CD14-positive monocyte (primary cell): ENCODE measurements around the gene DEK. TPM values are rescaled to one million over a fixed set of nuclear protein-coding genes. Genes with fewer than 3 reads are reported as not detected.
"Not testable (repeated sequence)": the region's sequence is repeated elsewhere in the genome, so short reads cannot be mapped to it uniquely, and the experiment has no call there.

Experiments
- DNase-seq, 3 donors: peaks; one replicate each; pipeline ENCODE4 v3.0.0-alpha.2; 2011 to 2022
- H2AFZ ChIP-seq: 2 replicates; pipeline ENCODE4 v1.6.0; 2012; ENCODE audit warnings: mild to moderate bottlenecking, low read depth, low read length, inconsistent platforms; ENCODE audit not compliant: insufficient read depth, poor library complexity, severe bottlenecking
- H3K27ac ChIP-seq, 2 donors: 1 replicate in 1 of 2; 2 replicates in 1 of 2; pipeline ENCODE4 v1.5.1; 2012 to 2013; ENCODE audit warnings: low read length in 2 of 2, control low read depth in 1 of 2, inconsistent platforms in 1 of 2, low read depth in 1 of 2, mild to moderate bottlenecking in 1 of 2
- H3K27me3 ChIP-seq, 2 donors: one replicate each; pipeline versions ENCODE4 v1.6.0 to v1.6.1; 2011 to 2013; ENCODE audit warnings: low read length in 2 of 2; ENCODE audit not compliant: control insufficient read depth in 2 of 2, insufficient read depth in 2 of 2
- H3K36me3 ChIP-seq, 2 donors: replicated peaks in 1 of 2; 1 replicate in 1 of 2; 2 replicates in 1 of 2; pipeline versions ENCODE4 v1.5.1 to v1.6.1; 2012 to 2013; ENCODE audit warnings: low read length in 2 of 2, control low read depth in 1 of 2, inconsistent platforms in 1 of 2, mild to moderate bottlenecking in 1 of 2; ENCODE audit not compliant: insufficient read depth in 2 of 2, control insufficient read depth in 1 of 2
- H3K4me1 ChIP-seq, 2 donors: 1 replicate in 1 of 2; 2 replicates in 1 of 2; pipeline versions ENCODE4 v1.5.1 to v1.6.1; 2012 to 2013; ENCODE audit warnings: low read length in 2 of 2, control low read depth in 1 of 2, inconsistent platforms in 1 of 2, mild to moderate bottlenecking in 1 of 2, moderate library complexity in 1 of 2; ENCODE audit not compliant: insufficient read depth in 2 of 2, control insufficient read depth in 1 of 2
- H3K4me2 ChIP-seq: replicated peaks from 2 replicates; pipeline ENCODE3; 2012; ENCODE audit warnings: low read length, moderate library complexity, mild to moderate bottlenecking; ENCODE audit not compliant: poor library complexity, severe bottlenecking; ENCODE audit errors: extremely low read depth
- H3K4me3 ChIP-seq, 3 experiments: fragments of 200-600 bp in 1 of 3; sonication (generic) in 1 of 3; replicated peaks in 1 of 3; 1 replicate in 2 of 3; 2 replicates in 1 of 3; pipeline ENCODE4 v1.5.1; 2011 to 2013; ENCODE audit warnings: low read length in 3 of 3, mild to moderate bottlenecking in 3 of 3, control low read depth in 2 of 3, low read depth in 2 of 3, inconsistent platforms in 1 of 3, moderate library complexity in 1 of 3
- H3K79me2 ChIP-seq: 2 replicates; pipeline ENCODE4 v1.6.0; 2012; ENCODE audit warnings: mild to moderate bottlenecking, control low read depth, inconsistent platforms, low read length, moderate library complexity; ENCODE audit not compliant: insufficient read depth
- H3K9ac ChIP-seq: 2 replicates; pipeline ENCODE4 v1.6.0; 2017; ENCODE audit warnings: low read length, mild to moderate bottlenecking; ENCODE audit not compliant: insufficient read depth, poor library complexity, severe bottlenecking
- H3K9me3 ChIP-seq, 2 donors: replicated peaks in 1 of 2; 1 replicate in 1 of 2; 2 replicates in 1 of 2; pipeline versions ENCODE4 v1.5.1 to v1.6.1; 2012 to 2013; ENCODE audit warnings: low read length in 2 of 2, control low read depth in 1 of 2; ENCODE audit not compliant: control insufficient read depth in 1 of 2, insufficient read depth in 1 of 2
- H4K20me1 ChIP-seq: 2 replicates; pipeline ENCODE4 v1.6.0; 2012; ENCODE audit warnings: mild to moderate bottlenecking, low read length, control low read depth, moderate library complexity; ENCODE audit not compliant: insufficient read depth
- H3K27ac Mint-ChIP-seq, 7 donors: one replicate each; pipeline ENCODE4 v1.8.0; 2020; ENCODE audit warnings: mild to moderate bottlenecking in 7 of 7, mixed read lengths in 7 of 7, moderate library complexity in 6 of 7, inconsistent platforms in 2 of 7
- H3K27me3 Mint-ChIP-seq, 3 donors: one replicate each; pipeline ENCODE4 v1.8.0; 2021 to 2022; ENCODE audit warnings: low read depth in 3 of 3, mild to moderate bottlenecking in 3 of 3, mixed read lengths in 3 of 3, moderate library complexity in 3 of 3, inconsistent platforms in 1 of 3
- H3K36me3 Mint-ChIP-seq, 2 donors: one replicate each; pipeline ENCODE4 v1.8.0; 2020; ENCODE audit warnings: mixed read lengths in 2 of 2, inconsistent platforms in 1 of 2, mild to moderate bottlenecking in 1 of 2
- H3K4me1 Mint-ChIP-seq: one replicate; pipeline ENCODE4 v1.8.0; 2020; ENCODE audit warnings: mild to moderate bottlenecking, mixed read lengths
- H3K4me3 Mint-ChIP-seq, 2 donors: one replicate each; pipeline ENCODE4 v1.8.0; 2020; ENCODE audit warnings: mild to moderate bottlenecking in 2 of 2, mixed read lengths in 2 of 2, moderate library complexity in 1 of 2
- H3K9me3 Mint-ChIP-seq, 7 donors: one replicate each; pipeline ENCODE4 v1.8.0; 2020 to 2022; ENCODE audit warnings: mixed read lengths in 7 of 7, mild to moderate bottlenecking in 6 of 7, moderate library complexity in 6 of 7, inconsistent platforms in 2 of 7
- WGBS: methylation state at CpG from one replicate; pipeline ENCODE4 v1.1.5; 2013; ENCODE audit warnings: missing lambda C conversion rate; ENCODE audit not compliant: insufficient coverage; 5-methylcytosine and 5-hydroxymethylcytosine counted together
- intact Hi-C, 2 donors: fragments of 100-400 bp; cut with micrococcal nuclease; formaldehyde crosslinking; loops; one replicate each; pipeline versions ENCODE4 v1.15.0 to v1.15.1; 2023
- polyA minus RNA-seq: library from RNA; depleted of rRNA, polyadenylated mRNA; stranded (reverse); fragments of >200 nt; gene quantifications from 2 replicates; pipeline ENCODE4 v1.2.3, GENCODE V29; 2012
- polyA plus RNA-seq, 3 donors: library from polyadenylated mRNA; depleted of rRNA in 1 of 3; unstranded in 2 of 3; stranded (reverse) in 1 of 3; fragments of 300-500 nt in 2 of 3; fragments of >200 nt in 1 of 3; fragmentation: Illumina TruSeq in 2 of 3; gene quantifications; 1 replicate in 2 of 3; 2 replicates in 1 of 3; pipeline ENCODE4 v1.2.3, GENCODE V29; 2012 to 2021
- total RNA-seq, 12 experiments: library from RNA in 1 of 12; stranded (reverse) in 1 of 12; fragments of 120-200 nt in 1 of 12; gene quantifications; one replicate each; pipeline ENCODE4 v1.2.4 and lab custom pipeline; 2013 to 2026; ENCODE audit warnings: mixed read lengths in 6 of 12, inconsistent platforms in 1 of 12
- TF ChIP-seq, protein P1 (sequence below): fragments of 200-600 bp; IDR thresholded peaks from one replicate; pipeline ENCODE4 v1.8.0; 2022; ENCODE audit warnings: antibody characterized with exemption, mild to moderate bottlenecking

DEK gene, protein sequence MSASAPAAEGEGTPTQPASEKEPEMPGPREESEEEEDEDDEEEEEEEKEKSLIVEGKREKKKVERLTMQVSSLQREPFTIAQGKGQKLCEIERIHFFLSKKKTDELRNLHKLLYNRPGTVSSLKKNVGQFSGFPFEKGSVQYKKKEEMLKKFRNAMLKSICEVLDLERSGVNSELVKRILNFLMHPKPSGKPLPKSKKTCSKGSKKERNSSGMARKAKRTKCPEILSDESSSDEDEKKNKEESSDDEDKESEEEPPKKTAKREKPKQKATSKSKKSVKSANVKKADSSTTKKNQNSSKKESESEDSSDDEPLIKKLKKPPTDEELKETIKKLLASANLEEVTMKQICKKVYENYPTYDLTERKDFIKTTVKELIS
- total RNA-seq (2013) = 152 TPM
- polyA plus RNA-seq (10 to 100 TPM; 32.3 to 63.9 (median 56.5) TPM), polyA minus RNA-seq (33.9 and 60.7 TPM in 2 replicates), total RNA-seq (lab: John Stamatoyannopoulos, UW) (149 to 314 (median 198) reads per million in 11 experiments)

DNA sequence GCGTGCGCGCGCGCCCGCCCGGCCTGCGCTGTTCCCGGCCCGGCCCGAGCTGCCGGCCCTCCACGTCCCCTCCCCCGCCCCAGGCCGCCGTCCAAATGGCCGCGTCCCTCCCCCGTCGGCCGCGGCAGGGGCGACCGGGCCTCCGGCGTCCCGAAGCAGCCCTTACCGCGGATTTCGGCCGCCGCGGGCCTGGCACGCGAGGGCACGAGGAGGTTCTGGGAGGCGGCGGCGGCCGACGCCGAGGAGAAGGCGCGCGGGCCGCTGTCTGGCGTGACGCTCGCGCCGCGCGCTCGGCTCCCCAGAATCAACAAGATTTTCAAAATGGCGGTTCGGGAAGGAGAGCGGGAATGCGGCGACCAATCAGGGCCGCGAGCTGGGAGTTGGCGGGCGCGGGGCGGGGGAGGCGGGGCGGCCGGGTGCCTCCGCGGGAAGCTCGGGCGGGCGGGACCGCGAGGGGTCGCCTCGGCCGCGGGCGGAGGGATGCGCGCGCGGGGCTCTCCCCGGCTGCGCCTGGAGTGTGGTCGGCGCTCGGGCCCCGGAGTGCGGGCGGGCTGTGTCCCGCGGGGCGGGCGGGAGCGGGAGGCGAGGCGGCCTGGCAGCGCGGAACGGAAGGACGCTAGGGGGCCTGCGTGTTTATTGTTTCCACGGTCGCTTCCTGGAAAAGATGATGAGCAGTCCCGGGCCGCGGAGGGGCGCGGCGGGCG lies at the start of gene DEK:
Gene DEK (minus strand): TSS at position 312 of the 704 bp plus-strand sequence. CDS start 543 bp downstream, outside the sequence.
- DNase-seq = peak; percentile 65 to 76 (median 75)
- TF ChIP-seq, protein P1, sequence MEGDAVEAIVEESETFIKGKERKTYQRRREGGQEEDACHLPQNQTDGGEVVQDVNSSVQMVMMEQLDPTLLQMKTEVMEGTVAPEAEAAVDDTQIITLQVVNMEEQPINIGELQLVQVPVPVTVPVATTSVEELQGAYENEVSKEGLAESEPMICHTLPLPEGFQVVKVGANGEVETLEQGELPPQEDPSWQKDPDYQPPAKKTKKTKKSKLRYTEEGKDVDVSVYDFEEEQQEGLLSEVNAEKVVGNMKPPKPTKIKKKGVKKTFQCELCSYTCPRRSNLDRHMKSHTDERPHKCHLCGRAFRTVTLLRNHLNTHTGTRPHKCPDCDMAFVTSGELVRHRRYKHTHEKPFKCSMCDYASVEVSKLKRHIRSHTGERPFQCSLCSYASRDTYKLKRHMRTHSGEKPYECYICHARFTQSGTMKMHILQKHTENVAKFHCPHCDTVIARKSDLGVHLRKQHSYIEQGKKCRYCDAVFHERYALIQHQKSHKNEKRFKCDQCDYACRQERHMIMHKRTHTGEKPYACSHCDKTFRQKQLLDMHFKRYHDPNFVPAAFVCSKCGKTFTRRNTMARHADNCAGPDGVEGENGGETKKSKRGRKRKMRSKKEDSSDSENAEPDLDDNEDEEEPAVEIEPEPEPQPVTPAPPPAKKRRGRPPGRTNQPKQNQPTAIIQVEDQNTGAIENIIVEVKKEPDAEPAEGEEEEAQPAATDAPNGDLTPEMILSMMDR = peak; percentile 69
- H3K4me3 ChIP-seq = peak within 1 kb of the TSS; percentile 58 to 87 (median 81)
- peaks cover 0 to 6% of the 10 kb centered on the region in 2 donors for H3K9me3 ChIP-seq
- H3K9ac ChIP-seq = peak within 1 kb of the TSS; percentile 83
- peak within 1 kb of the TSS; percentile 89 for H3K4me2 ChIP-seq
- H3K4me1 ChIP-seq = peaks cover 41 to 44% of the 10 kb centered on the region in 2 donors
- Mint-ChIP-seq H3K27me3 (no peaks in the 10 kb centered on the region), H3K27ac (peak within 1 kb of the TSS; percentile 87 to 97 (median 95)), H3K9me3 (peaks cover 0 to 8% (median 3%) of the 10 kb centered on the region in 7 donors), H3K4me3 (peak within 1 kb of the TSS; percentile 94 to 96), H3K4me1 (peaks cover 46% of the 10 kb centered on the region), H3K36me3 (peaks cover 8 to 12% of the 10 kb centered on the region in 2 donors)
- peak within 1 kb of the TSS; percentile 84 for H2AFZ ChIP-seq
- under 1% methylated on average over 113 of the region's 113 CpGs for WGBS
- H4K20me1 ChIP-seq = peaks cover 35% of the 10 kb centered on the region
- peaks cover 0 to 2% of the 10 kb centered on the region in 2 donors for H3K36me3 ChIP-seq
- H3K27me3 ChIP-seq = no peaks in the 10 kb centered on the region
- intact Hi-C loops = loop anchor here (5.0 to 10.0 kb wide), 5 partner anchors 60 to 238 kb away; partner anchors contain the start of genes KDM1B (in 2 of the 2), TPMT (in 2 of the 2) and RNF144B (in 1 of the 2)
- peaks cover 56% of the 10 kb centered on the region for H3K79me2 ChIP-seq
- peak within 1 kb of the TSS; percentile 73 to 88 for H3K27ac ChIP-seq

DNA sequence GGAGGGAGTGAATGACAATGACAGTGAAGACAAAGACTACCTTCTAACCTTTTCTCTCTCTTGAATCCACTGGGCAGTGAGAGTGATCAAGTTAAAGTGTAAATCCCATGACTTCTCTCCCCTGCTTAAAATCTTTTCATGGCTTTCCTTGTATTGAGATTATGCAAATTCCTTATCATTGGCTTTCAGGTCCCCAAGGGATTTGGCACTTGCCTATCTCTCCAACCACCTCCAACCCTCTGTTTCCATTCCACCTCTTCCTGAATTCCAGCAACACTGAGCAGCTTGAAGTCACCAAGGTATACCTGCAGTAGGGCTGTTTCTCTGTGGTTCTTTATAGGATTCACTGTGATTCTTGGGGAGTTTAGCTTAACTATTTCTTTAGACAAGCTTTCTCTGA lies 48.0 kb upstream of the DEK start:
- Histone ChIP-seq H3K36me3 (no peaks in the 10 kb centered on the region), H3K4me1 (peaks cover 0 to under 1% of the 10 kb centered on the region in 2 donors), H4K20me1 (no peaks in the 10 kb centered on the region), H3K4me3 (no peak overlapping the region), H3K9ac (no peak overlapping the region), H3K4me2 (no peak overlapping the region), H3K27me3 (no peaks in the 10 kb centered on the region), H3K9me3 (peaks cover 0 to 6% of the 10 kb centered on the region in 2 donors), H2AFZ (no peak overlapping the region), H3K27ac (no peak overlapping the region), H3K79me2 (no peaks in the 10 kb centered on the region)
- DNase-seq = no peak
- H3K4me1 Mint-ChIP-seq = no peaks in the 10 kb centered on the region
- peaks cover 0 to 5% (median 1%) of the 10 kb centered on the region in 3 donors for H3K27me3 Mint-ChIP-seq
- H3K4me3 Mint-ChIP-seq = no peak overlapping the region
- TF ChIP-seq, protein P1 = no peak
- intact Hi-C loops = no loop called here
- no peak overlapping the region for H3K27ac Mint-ChIP-seq
- H3K9me3 Mint-ChIP-seq = peaks cover 0 to 9% (median 3%) of the 10 kb centered on the region in 7 donors
- H3K36me3 Mint-ChIP-seq = no peaks in the 10 kb centered on the region

DNA sequence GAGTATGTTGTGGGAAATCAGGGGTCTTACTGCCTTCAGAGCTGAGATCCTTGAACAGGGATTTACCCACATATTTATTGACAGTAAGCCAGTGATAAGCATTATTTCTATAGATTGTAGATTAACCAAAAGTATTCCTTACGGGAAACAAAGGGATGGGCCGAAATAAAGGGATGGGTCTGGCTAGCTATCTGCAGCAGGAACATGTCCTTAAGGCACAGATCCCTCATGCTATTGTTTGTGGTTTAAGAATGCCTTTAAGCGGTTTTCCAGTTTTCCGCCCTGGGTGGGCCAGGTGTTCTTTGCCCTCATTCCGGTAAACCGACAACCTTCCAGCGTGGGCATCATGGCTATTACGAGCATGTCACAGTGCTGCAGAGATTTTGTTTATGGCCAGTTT lies 45.7 kb upstream of the DEK start:
- H3K9ac ChIP-seq, H3K27ac Mint-ChIP-seq, H3K9me3 ChIP-seq, DNase-seq, H3K27ac ChIP-seq, H3K4me2 ChIP-seq, H2AFZ ChIP-seq, H4K20me1 ChIP-seq, H3K4me3 Mint-ChIP-seq, H3K27me3 ChIP-seq, H3K36me3 ChIP-seq, H3K4me1 ChIP-seq, intact Hi-C loops, H3K79me2 ChIP-seq, H3K4me3 ChIP-seq, H3K9me3 Mint-ChIP-seq, H3K4me1 Mint-ChIP-seq, H3K36me3 Mint-ChIP-seq, H3K27me3 Mint-ChIP-seq: not testable (repeated sequence)
- WGBS = 50% methylated on average over 4 of the region's 8 CpGs
